Measurements from ENCODE around the gene ST7. TPM values are rescaled to one million over a fixed set of nuclear protein-coding genes. Genes with fewer than 3 reads are reported as not detected.
A peak's percentile ranks its signal among the peaks of the same experiment; 100 is the strongest.
"Not testable (repeated sequence)": the region's sequence is repeated elsewhere in the genome, so short reads cannot be mapped to it uniquely, and the experiment has no call there.

ST7 gene
- total RNA-seq, 1 experiment from 2014 or later: 9.7 TPM

GRCh38 chr7:116936844-116937243 is 16.5 kb upstream of the ST7 start:
- not testable (repeated sequence) for H3K27me3 ChIP-seq (ENCODE audit: control insufficient read depth, insufficient read depth, low read length); H3K4me3 ChIP-seq (ENCODE audit: insufficient read depth, low read depth, low read length); DNase-seq; H3K36me3 ChIP-seq (replicated peaks; ENCODE audit: control insufficient read depth, insufficient read depth, low read length)

DNA sequence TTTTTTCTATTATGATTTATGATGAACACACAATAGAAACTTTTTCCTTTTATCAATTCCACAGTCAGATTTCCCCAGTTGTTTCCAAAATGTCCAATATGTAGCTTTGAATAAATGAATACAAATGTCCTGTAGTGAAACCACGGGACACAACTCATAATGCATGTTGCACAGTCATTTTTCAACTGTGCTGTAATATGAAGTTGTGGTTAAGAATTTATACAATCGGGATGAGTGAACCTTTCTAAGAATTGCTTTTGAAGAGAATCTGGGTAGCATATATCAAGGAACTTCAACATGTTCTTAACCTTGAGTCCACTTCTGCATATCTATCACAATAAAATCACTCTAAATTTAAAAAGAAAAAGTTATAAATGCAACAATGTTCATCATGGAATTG is 14.6 kb upstream of the ST7 start:
- no peak for DNase-seq
- H3K4me3 ChIP-seq (ENCODE audit: insufficient read depth, low read depth, low read length): no peak overlapping the region
- no peaks in the 10 kb centered on the region for H3K36me3 ChIP-seq (replicated peaks; ENCODE audit: control insufficient read depth, insufficient read depth, low read length)
- H3K27me3 ChIP-seq (ENCODE audit: control insufficient read depth, insufficient read depth, low read length): no peaks in the 10 kb centered on the region

DNA sequence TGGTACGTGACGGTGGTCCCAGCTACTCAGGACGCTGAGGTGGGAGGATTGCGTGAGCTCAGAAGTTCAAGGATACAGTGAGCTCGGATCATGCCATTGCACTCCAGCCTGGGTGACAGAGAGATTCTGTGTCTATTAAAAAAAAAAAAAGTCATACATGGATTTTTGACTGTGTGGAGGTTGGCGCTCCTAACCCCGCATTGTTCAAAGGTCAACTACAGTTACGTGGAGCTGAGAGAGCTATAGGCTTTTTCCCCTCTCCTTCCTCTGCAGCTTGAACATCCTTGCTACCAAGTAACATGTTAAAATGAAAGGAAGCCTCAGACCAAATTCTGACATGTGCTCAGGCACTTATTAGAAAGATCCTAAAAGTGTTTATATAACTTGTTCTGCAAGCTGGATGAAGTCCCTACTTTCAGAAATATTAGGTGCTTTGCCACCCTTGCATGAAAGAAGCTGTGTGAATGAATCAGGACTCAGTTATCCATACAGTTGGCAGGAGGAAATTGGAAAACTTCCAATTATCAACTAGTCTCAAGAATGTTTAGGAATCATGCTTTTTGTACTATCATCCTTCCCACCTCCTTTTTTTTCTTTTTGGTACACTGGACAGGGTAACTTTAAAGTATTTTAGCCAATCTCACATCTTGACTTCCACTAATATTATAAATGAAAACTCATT is 12.5 kb upstream of the ST7 start:
- no peak for DNase-seq
- H3K36me3 ChIP-seq (replicated peaks; ENCODE audit: control insufficient read depth, insufficient read depth, low read length): no peaks in the 10 kb centered on the region
- no peaks in the 10 kb centered on the region for H3K27me3 ChIP-seq (ENCODE audit: control insufficient read depth, insufficient read depth, low read length)
- no peak overlapping the region for H3K4me3 ChIP-seq (ENCODE audit: insufficient read depth, low read depth, low read length)

DNA sequence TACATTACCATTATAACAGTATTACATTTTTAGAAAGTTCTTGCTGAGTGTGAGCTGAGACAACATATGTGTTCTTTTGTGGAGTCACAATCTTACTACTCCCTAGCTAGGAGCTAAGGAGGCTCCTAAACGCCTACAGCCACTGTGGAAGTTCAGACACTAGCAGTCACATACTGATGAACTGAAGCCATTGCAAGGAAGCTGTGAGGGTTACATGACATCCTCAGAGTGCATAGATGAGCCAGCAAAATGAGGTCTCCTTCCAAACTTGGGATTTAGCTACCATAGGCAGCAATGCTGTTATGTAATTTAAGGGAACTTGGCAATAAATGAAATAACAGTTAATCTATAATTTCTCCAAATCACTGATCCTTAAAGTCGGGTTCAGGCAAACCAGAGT is 10.8 kb upstream of the ST7 start:
- Histone ChIP-seq H3K27me3 (ENCODE audit: control insufficient read depth, insufficient read depth, low read length) (no peaks in the 10 kb centered on the region), H3K4me3 (ENCODE audit: insufficient read depth, low read depth, low read length) (no peak overlapping the region), H3K36me3 (replicated peaks; ENCODE audit: control insufficient read depth, insufficient read depth, low read length) (no peaks in the 10 kb centered on the region)
- no peak for DNase-seq

GRCh38 chr7:116948934-116949333 is 4.4 kb upstream of the ST7 start:
- Histone ChIP-seq H3K27me3 (ENCODE audit: control insufficient read depth, insufficient read depth, low read length) (no peaks in the 10 kb centered on the region), H3K36me3 (replicated peaks; ENCODE audit: control insufficient read depth, insufficient read depth, low read length) (no peaks in the 10 kb centered on the region), H3K4me3 (ENCODE audit: insufficient read depth, low read depth, low read length) (no peak overlapping the region)
- DNase-seq: no peak

- Histone ChIP-seq H3K27me3 (ENCODE audit: control insufficient read depth, insufficient read depth, low read length) (no peaks in the 10 kb centered on the region), H3K4me3 (ENCODE audit: insufficient read depth, low read depth, low read length) (no peak overlapping the region), H3K36me3 (replicated peaks; ENCODE audit: control insufficient read depth, insufficient read depth, low read length) (no peaks in the 10 kb centered on the region)
- no peak for DNase-seq
These were observed 3.1 kb upstream of the ST7 start for GRCh38 chr7:116949941-116950801.

- DNase-seq: no peak
These were observed 2.4 kb upstream of the ST7 start for GRCh38 chr7:116950889-116951351.

DNA sequence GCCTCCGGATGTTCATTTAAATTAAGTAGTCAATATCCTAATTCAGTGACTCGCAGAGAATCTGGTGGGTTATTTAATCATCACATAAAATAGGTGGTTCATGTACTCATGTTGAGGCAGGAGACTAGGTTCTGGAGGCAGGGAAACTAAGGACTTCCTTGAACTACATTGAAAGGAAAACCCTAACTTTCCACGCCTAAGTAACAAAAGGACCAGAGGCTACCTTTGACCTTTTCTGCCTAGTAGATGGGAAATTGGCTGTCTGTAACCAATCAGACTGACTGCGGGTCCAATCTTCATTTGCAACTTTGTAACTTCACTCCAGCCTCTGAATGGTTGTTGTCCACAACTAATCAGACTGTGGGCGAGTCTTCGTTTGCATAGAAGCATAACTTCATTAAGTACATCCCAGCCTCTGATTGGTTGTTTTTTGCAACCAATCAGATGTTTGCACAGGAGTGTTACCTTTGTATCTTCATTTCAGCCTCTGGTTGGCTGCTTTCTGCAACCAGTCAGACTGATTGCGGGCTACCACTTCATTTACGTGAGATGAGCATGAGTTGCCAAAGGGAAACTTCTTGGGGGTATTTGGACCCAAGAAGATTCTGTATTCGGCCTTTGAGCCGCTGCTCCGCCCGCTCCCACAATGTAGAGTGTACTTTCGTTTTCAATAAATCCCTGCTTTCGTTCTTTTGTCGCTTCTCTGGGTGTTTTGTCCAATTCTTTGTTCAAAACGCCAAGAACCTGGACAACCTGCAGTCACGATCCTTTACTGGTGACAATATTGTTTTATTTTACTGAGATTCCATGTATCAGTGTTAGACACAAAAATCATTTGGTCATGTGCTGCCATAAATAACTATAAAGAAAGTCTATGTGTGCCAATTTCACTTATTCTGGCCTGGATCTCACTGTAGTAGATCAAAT is 1.7 kb upstream of the ST7 start:
- H3K27me3 ChIP-seq (ENCODE audit: control insufficient read depth, insufficient read depth, low read length): no peaks in the 10 kb centered on the region; the same call in 1 of the 2 replicates
- no peaks in the 10 kb centered on the region for H3K36me3 ChIP-seq (replicated peaks; ENCODE audit: control insufficient read depth, insufficient read depth, low read length)
- no peak for DNase-seq
- H3K4me3 ChIP-seq (ENCODE audit: insufficient read depth, low read depth, low read length): no peak overlapping the region

More at GRCh38 chr7:116950889-116951351, 2.4 kb upstream of the ST7 start:
- Histone ChIP-seq H3K36me3 (replicated peaks; ENCODE audit: control insufficient read depth, insufficient read depth, low read length) (no peaks in the 10 kb centered on the region), H3K27me3 (ENCODE audit: control insufficient read depth, insufficient read depth, low read length) (no peaks in the 10 kb centered on the region), H3K4me3 (ENCODE audit: insufficient read depth, low read depth, low read length) (no peak overlapping the region)

DNA sequence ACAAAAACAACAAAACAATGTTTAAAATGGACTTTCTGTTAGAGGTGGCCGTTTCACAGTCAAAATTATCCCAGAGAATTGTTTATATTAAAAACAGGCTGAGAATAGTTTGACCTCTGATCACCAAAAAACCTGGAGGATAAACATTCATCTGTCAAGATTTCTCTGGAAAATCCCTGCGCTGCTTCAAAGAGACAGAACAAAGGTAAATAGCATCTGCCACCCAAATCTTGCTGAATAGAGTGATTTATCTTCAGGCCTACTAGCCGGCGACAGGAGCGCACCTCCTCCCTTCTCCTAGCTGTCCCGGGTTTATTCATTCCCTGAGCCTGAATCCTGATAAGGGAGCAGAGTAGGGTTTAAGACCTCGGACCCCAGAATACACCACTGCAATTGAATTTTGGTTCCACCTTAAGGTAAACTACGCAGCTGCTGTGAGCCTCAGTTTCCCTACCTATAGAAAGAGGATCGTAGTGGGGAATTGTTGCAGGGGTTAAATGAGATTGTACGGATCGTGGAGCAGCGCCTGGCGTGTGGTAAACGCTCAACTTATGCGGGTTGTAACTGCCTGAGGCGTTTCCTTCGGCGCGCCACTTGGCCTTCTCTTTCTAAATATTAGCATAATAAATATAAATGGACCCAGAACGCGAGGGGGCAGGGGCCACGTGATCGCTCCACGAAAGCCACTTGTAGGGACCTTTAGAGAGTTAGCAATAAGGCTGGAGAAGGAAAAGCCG is 498 bp upstream of the ST7 start:
- Histone ChIP-seq H3K36me3 (replicated peaks; ENCODE audit: control insufficient read depth, insufficient read depth, low read length) (no peaks in the 10 kb centered on the region), H3K27me3 (ENCODE audit: control insufficient read depth, insufficient read depth, low read length) (no peaks in the 10 kb centered on the region; the same call in 1 of the 2 replicates), H3K4me3 (ENCODE audit: insufficient read depth, low read depth, low read length) (peak overlapping the region; percentile 94)
- peak; percentile 51 for DNase-seq

GRCh38 chr7:116953906-116954838 is 871 bp downstream of the ST7 start:
- Histone ChIP-seq H3K36me3 (replicated peaks; ENCODE audit: control insufficient read depth, insufficient read depth, low read length) (no peaks in the 10 kb centered on the region), H3K4me3 (ENCODE audit: insufficient read depth, low read depth, low read length) (peak overlapping the region; percentile 94), H3K27me3 (ENCODE audit: control insufficient read depth, insufficient read depth, low read length) (no peaks in the 10 kb centered on the region; the same call in 1 of the 2 replicates)
- DNase-seq: peak; percentile 72

GRCh38 chr7:116955340-116955739 is 2.0 kb downstream of the ST7 start:
- Histone ChIP-seq H3K27me3 (ENCODE audit: control insufficient read depth, insufficient read depth, low read length) (no peaks in the 10 kb centered on the region; the same call in 1 of the 2 replicates), H3K36me3 (replicated peaks; ENCODE audit: control insufficient read depth, insufficient read depth, low read length) (no peaks in the 10 kb centered on the region), H3K4me3 (ENCODE audit: insufficient read depth, low read depth, low read length) (no peak overlapping the region)
- no peak for DNase-seq

DNA sequence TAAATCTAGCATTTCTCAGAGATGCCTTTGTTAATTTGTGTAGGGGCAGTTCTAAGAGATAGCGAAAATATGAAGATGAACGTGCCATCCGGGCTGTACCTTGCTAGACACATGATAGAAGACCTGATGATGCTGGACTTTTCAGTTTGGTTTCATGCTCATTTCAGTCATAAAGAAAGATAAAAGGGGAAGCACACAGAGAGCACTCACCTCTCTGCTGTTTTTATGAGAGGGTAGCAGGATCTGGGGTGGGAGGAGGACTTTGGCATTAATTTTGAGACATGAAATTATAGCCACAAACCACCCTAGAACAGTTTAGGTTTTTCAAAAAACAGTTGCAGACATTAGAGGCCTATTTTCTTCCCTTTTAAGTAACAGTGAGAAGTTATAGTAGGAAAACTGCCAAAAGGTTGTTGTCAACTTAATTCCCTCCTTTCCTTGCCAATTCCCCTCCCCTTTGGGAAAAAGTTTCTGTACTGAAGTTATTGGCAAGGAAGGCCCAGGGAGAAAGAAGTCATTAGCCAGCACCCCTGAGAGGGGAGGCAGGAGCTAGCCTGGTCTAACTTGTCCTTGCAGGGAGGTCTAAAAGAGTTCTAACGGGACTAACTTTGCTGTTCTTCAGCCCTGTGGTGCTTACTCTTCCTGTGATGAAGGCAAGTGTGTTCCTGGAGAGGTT is 2.6 kb downstream of the ST7 start:
- DNase-seq: no peak
- H3K27me3 ChIP-seq (ENCODE audit: control insufficient read depth, insufficient read depth, low read length): no peaks in the 10 kb centered on the region; the same call in 1 of the 2 replicates
- H3K4me3 ChIP-seq (ENCODE audit: insufficient read depth, low read depth, low read length): no peak overlapping the region
- no peaks in the 10 kb centered on the region for H3K36me3 ChIP-seq (replicated peaks; ENCODE audit: control insufficient read depth, insufficient read depth, low read length)

- Histone ChIP-seq H3K36me3 (replicated peaks; ENCODE audit: control insufficient read depth, insufficient read depth, low read length) (no peaks in the 10 kb centered on the region), H3K27me3 (ENCODE audit: control insufficient read depth, insufficient read depth, low read length) (no peaks in the 10 kb centered on the region; the same call in 1 of the 2 replicates), H3K4me3 (ENCODE audit: insufficient read depth, low read depth, low read length) (no peak overlapping the region)
- DNase-seq: no peak
These were observed 3.1 kb downstream of the ST7 start for GRCh38 chr7:116956477-116956804.

All from H7 (cell line).